GM21619 (cell line): ENCODE measurements around the gene C1QTNF1.
"Not testable (repeated sequence)": the region's sequence is repeated elsewhere in the genome, so short reads cannot be mapped to it uniquely, and the experiment has no call there.

Experiments
- ATAC-seq: cut with Tn5 transposase; IDR thresholded peaks from one replicate; pipeline ENCODE4 v1.9.1; 2021; ENCODE audit not compliant: unreplicated experiment

The C1QTNF1 gene

DNA sequence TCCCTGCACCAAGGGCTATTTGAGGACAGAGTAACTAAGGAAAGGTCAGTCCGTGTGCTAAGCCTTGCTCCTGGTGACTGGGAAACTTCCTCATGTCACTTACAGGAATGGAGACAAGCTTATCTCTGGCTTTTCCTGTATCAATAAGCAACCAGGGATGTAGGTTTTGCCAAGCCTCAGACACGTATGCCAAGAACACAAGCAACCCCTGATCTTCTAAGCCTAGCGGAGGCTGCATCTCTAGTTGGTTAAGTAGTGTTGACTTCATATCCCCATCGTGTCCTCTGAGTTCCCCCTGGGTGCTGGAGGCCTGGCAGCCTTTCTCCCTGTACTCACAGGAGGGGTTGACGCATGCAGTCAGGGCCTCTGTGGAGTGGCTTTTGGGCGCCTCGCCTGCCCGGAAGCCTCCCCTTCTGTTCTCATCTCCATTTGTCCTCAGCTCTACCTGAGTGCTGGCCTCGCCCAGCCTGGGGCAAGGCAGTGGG is 1.4 kb upstream of the C1QTNF1 start:
- no peak for ATAC-seq

DNA sequence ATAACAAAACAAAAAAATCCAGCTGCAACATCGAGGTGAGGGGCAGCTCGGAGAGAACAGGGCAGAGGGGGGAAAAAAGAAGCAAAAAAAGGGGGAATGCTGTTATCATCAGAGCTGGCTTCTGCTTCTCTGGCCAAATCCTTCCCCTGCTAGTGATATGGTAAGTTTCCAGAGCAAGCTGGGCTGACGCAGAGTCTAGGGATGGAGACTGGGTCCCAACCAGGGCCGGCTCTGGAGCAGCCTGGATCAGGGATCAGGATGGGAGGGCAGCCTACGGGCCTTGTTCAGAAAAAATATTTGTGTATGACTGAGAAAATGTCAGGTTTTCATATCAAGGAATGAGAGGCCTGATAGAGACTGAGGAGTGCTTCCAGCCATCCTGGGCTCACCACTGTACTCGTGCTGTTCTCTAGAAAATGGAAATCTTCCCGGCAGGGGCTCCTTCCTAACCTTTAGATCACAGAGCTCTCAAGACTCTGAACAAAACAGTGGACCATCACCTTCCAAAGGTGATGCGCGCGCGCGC is 726 bp upstream of the C1QTNF1 start:
- ATAC-seq, result no peak

- no peak for ATAC-seq
These were observed 1.1 kb downstream of the C1QTNF1 start for GRCh38 chr17:79024901-79025737.

GRCh38 chr17:79026376-79027273 is 2.7 kb downstream of the C1QTNF1 start:
- ATAC-seq, result no peak

GRCh38 chr17:79027274-79027924 is 3.4 kb downstream of the C1QTNF1 start:
- ATAC-seq, result no peak

DNA sequence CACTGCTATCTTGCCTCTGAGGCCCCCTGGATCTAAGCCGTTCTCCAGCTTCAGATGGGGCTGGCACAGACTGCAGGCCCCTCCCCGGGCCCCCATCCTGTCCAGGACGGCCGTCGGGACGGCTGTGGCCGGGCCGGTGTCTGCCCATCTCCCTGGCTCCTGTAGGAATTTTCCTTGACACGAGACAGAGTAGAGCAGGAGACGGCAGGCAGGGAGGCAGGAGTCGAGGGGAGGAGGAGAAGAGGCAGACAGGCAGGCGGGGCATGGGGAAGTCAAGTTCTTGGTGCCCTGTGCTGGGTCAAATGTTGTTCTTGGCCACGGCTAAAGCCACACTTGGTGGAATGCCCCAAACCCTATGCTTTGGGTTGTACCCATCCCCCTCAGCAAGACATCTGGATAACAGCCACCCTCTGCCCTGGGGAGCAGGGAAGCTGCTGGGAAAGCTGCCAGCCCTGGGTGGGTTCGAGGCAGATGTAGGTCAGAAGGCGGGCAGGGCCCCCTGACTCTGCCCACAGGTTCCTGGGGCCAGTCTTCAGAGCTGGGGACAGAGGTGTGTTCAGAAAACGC is 4.0 kb downstream of the C1QTNF1 start:
- no peak for ATAC-seq

DNA sequence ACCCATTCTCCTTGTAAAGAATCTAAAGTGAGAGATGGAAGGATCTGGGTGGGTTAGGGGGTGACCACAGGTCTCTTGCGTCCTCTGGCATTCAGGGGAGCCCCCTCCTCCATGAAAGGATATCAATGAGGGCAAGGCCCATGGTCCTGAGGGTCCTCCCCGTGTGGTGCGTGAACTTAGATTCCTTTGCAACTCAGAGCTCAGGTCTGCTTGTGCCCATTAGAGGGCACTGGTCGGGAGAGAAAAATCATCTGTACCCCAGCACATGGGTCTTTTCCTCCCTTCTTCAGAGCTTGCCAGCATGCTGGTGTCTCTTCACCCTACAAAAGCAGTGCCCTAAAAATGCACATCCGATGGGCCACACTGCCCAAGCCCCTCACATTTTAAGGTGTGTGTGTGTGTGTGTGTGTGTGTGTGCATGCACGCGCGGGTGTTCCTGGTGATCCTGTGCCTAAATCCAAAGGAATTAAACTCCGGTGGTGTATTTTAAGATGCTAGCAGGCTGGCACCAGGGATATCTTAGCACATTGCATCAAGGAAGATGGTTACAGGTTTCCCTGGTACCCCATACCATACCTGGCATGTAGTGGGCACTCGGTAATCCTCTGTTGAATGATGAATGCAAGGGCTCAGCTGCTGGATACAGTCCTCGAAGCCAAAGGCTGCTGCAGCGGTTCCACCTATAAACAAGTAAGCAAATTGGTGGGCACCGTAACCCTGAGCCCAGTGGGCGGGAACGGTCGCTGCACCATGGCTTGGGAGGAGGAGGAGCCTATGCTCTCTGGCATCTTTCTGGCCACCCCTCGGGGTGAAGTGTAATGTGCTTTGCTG is 4.7 kb downstream of the C1QTNF1 start:
- ATAC-seq, result no peak

- no peak for ATAC-seq
These were observed 5.5 kb downstream of the C1QTNF1 start for GRCh38 chr17:79029327-79030009.

GRCh38 chr17:79030636-79031035 is 6.7 kb downstream of the C1QTNF1 start:
- not testable (repeated sequence) for ATAC-seq

DNA sequence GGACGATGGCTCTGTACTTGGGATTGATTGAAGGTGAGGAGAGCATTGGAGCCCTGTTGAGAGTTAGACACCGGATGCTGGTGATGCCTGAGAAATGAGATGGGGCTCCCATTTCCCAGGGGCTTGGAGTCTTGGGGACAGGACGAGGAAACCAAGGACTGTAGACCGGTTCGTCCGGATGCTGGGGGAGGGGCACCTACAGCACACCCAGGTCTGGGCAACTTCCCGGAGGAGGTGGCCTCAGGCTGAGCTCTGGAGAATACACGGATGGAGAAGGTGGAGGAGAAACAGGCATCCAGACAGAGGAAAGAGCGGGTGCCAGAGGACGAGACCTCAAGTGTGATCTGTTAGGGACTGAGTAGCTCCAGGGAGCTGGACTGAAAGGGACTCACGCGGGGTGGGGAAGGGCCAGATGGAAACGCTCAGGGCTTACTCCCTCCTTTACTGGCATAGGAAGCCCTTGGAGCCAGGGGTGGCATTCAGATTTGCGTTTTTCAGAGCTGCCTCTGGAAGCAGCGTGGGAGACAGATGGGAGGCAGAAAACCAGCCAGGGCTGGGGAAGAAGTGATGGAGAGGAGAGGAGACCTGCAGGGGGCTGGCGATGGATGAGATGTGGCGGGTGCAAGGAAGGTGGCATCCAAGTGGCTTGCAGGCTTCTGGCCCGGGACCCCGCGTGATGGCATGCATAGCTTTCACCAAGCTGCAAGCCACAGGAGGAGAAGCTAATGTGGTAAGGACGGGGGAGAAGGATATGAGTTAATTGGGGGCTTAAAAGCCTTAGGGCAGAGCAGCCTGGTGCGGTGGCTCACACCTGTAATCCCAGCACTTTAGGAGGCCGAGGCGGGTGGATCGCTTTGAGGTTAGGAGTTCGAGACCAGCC is 8.3 kb downstream of the C1QTNF1 start:
- no peak for ATAC-seq

GRCh38 chr17:79033046-79033616 is 9.2 kb downstream of the C1QTNF1 start:
- ATAC-seq, result no peak

DNA sequence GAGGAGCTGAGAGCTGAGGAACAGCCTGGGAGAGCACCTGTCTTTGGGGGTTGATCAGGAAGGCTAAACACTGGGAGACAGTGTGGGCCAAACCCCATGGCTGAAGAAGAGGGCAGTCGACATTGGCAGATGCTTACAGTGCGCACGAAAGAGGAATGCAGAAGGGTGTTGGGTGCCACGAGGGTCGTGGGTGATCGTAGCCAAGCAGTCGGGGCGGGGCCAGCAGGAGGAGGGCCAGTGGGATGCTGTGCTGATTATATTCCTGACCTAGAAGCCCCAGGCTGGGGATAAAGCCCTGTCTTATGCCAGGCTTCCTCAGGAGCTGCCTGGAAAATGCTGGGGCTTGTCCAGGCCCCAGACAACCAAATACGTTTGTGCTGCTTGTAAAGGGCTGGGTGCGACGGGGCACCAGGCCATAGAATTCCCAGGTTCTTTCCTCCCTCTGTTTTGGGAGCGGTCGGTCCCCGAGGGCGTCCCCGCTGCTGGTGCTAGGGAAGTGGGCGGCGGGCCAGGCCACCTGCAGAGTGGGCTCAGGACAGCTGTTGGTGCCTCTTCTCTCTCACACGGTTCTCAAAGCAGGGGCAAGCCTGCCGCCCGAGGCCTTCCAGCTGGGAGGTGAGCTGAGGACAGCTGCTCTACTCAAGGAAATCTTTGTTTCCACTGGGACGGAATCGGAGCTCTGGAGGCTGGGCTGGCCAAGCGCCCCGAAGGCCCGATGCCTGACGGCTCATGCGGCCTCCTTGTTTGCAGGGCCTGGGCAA is 10.0 kb downstream of the C1QTNF1 start:
- ATAC-seq, result no peak

DNA sequence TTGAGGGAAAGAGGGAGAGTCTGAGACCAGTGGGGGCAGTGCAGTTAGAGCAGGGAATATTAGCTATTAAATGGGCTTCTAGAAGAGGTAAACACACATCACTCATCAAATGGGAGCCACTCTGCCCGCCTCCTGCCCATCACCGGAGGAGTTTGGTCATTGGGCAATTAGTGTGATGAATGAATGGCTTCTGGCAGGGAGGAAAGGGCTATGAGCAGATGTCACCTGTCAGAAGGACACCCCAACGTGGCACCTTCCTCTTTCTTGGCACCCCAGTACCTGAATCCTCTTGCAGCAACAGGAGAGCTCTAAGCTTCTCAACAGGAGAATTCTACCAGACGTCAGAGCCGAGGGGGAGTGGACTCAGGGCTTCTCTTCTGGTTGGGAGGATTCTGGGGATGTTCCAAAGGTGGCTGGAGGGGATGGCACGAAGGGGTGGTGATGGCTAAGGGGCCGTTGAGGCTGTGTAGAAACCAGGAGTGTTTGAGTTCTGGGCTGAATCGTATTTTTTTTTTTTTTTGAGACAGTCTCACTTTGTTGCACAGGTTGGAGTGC is 11.0 kb downstream of the C1QTNF1 start:
- no peak for ATAC-seq

DNA sequence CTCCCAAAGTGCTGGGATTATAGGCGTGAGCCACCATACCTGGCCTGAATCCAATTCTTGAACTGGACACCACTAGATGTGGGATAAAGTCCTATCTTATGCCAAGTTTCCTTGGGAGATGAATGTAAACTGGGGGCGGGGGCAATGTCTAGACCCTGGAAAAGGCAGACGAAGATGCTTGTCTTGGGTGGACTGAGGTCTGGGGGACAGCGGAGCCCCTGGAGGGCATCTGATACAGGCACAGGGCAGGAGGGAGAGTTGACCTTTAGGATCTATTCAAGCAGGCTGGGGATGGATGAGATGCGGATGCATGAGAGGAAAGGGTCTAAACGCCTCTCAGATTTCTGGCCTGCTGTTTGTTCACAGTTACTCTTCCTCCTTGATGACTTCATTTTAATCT is 11.7 kb downstream of the C1QTNF1 start:
- no peak for ATAC-seq

GRCh38 chr17:79036181-79036580 is 12.2 kb downstream of the C1QTNF1 start:
- ATAC-seq, result no peak

DNA sequence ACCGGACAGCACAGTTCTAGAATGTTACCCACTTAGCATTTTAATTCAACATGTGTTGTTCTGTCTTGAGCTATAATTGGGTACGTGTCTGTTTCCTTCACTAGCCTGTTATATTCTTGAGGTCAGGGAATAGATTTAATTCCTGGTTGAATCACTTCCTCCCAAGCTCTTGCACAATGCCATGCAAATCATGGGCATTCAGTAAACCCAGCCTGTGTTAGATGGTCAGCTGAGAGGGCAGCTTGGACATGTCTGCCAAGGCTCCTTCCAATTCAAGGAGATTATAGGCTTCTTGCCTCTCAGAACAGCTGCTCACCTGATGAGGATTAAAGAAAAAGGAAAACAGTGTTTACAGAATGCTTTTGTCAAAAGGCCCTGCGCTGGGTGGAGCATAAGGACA is 12.6 kb downstream of the C1QTNF1 start:
- ATAC-seq, result no peak

- no peak for ATAC-seq
These were observed 14.7 kb downstream of the C1QTNF1 start for GRCh38 chr17:79038545-79039135.
